ENCODE results near the gene POTEG.
"Not testable (repeated sequence)": the region's sequence is repeated elsewhere in the genome, so short reads cannot be mapped to it uniquely, and the experiment has no call there.

GRCh38 chr14:19408519-19408918 is 25.6 kb downstream of the POTEG start:
- not testable (repeated sequence) for TF ChIP-seq CTCF (IDR thresholded peaks at IDR 0.05; ENCODE audit: insufficient read depth, low read length); POLR2AphosphoS5 (IDR thresholded peaks at IDR 0.05; ENCODE audit: low read depth)

Measured in HL-60 (cell line).